ENCODE data around the gene ASAH2. TPM values are rescaled to one million over a fixed set of nuclear protein-coding genes. Genes with fewer than 3 reads are reported as not detected.

Gene ASAH2
- total RNA-seq, 1 experiment from 2014 or later = 10.7 TPM

GRCh38 chr10:50229460-50229859 lies 21.9 kb downstream of the ASAH2 start:
- Histone ChIP-seq H3K36me3 (ENCODE audit: control insufficient read depth in 1 of 2, insufficient read depth in 2 of 2, low read length in 2 of 2) (no peaks in the 10 kb centered on the region), H3K27ac (ENCODE audit: low read depth, low read length) (no peak overlapping the region), H3K4me3 (replicated peaks in 1 of 2; ENCODE audit: low read depth in 1 of 2, low read length in 2 of 2) (no peak overlapping the region), H3K9ac (ENCODE audit: low read length) (no peak overlapping the region), H3K27me3 (ENCODE audit: insufficient read depth, low read length) (peaks cover 10% of the 10 kb centered on the region; the same call in 1 of the 2 replicates), H3K9me3 (ENCODE audit: control insufficient read depth in 1 of 2, insufficient read depth in 1 of 2, low read depth in 1 of 2, low read length in 2 of 2) (no peaks in the 10 kb centered on the region), H3K9me2 (ENCODE audit: insufficient read depth) (no peaks in the 10 kb centered on the region), H3K4me2 (ENCODE audit: low read length) (no peak overlapping the region), H3K79me2 (ENCODE audit: insufficient read depth, low read length) (no peaks in the 10 kb centered on the region), H4K20me1 (ENCODE audit: insufficient read depth) (no peaks in the 10 kb centered on the region), H2AFZ (ENCODE audit: low read depth, low read length, poor library complexity, severe bottlenecking) (no peak overlapping the region), H3K4me1 (ENCODE audit: control insufficient read depth in 1 of 2, insufficient read depth in 2 of 2, low read length in 2 of 2) (peaks cover 0 to 4% of the 10 kb centered on the region in 2 experiments; a peak in 1 of 4 replicates)
- TF ChIP-seq POLR2A (IDR thresholded peaks at IDR 0.05; ENCODE audit: borderline replicate concordance, extremely low read depth, insufficient read depth, insufficient read length) = no peak
- no peak for TF ChIP-seq TCF7L2 (IDR thresholded peaks at IDR 0.05; ENCODE audit: borderline replicate concordance, extremely low read depth, insufficient read depth, insufficient read length)
- TF ChIP-seq FOSL1 (IDR thresholded peaks at IDR 0.05; ENCODE audit: low read depth) = no peak
- TF ChIP-seq SIN3A (IDR thresholded peaks at IDR 0.05; ENCODE audit: low read depth) = no peak
- no peak for TF ChIP-seq JUND (IDR thresholded peaks at IDR 0.05)
- no peak for TF ChIP-seq ELF1 (IDR thresholded peaks at IDR 0.05; ENCODE audit: borderline replicate concordance, low read depth)
- TF ChIP-seq CEBPB (IDR thresholded peaks at IDR 0.05; ENCODE audit: low read depth) = no peak
- no peak for TF ChIP-seq SP1 (IDR thresholded peaks at IDR 0.05; ENCODE audit: low read depth)
- TF ChIP-seq RAD21 (IDR thresholded peaks at IDR 0.05; ENCODE audit: low read depth) = no peak
- no peak for TF ChIP-seq MAX (IDR thresholded peaks at IDR 0.05)
- no peak for TF ChIP-seq EZH2phosphoT487 (IDR thresholded peaks at IDR 0.05; ENCODE audit: borderline replicate concordance)
- no peak for TF ChIP-seq ZNF274 (IDR thresholded peaks at IDR 0.05; ENCODE audit: low read depth, low read length)
- no peak for TF ChIP-seq ATF3 (IDR thresholded peaks at IDR 0.05)
- no peak for TF ChIP-seq YY1 (IDR thresholded peaks at IDR 0.05; ENCODE audit: extremely low read depth, insufficient replicate concordance, low read depth, low read length)
- TF ChIP-seq SRF (IDR thresholded peaks at IDR 0.05; ENCODE audit: low read depth) = no peak
- TF ChIP-seq ZBTB33 (IDR thresholded peaks at IDR 0.05; ENCODE audit: extremely low read depth, insufficient replicate concordance, low read length) = no peak
- TF ChIP-seq CBX3 (IDR thresholded peaks at IDR 0.05; ENCODE audit: low read depth) = no peak
- no peak for TF ChIP-seq EGR1 (IDR thresholded peaks at IDR 0.05; ENCODE audit: low read depth)
- TF ChIP-seq EZH2 (IDR thresholded peaks at IDR 0.05) = no peak
- ChIA-PET POLR2A (no interaction called here), RAD21 (ENCODE audit: low non-redundant PET in 1 of 2, low total read pairs in 2 of 2, uncharacterized antibody in 2 of 2, unreplicated experiment in 2 of 2) (no interaction called here), CTCF (no interaction called here)
- BruUV-seq (replicated peaks) = no TSS peak
- intact Hi-C loops (cut with micrococcal nuclease) = no loop called here
- no peak for DNase-seq (ENCODE audit: low read depth, low spot score)
- no peak for ATAC-seq

Measured in HCT116 (cell line).